Loucy (cell line): ENCODE measurements around the gene HCN1.

Experiments used
- H2AFZ ChIP-seq: fragments of 200-600 bp; sonication (generic); 2 replicates; pipeline ENCODE4 v1.6.0; 2016; ENCODE audit warnings: antibody characterized with exemption, mild to moderate bottlenecking, low read length, moderate library complexity
- H3F3A ChIP-seq: fragments of 200-600 bp; 2 replicates; pipeline ENCODE4 v1.6.0; 2016; ENCODE audit warnings: antibody characterized with exemption, low read depth, mild to moderate bottlenecking
- H3K27me3 ChIP-seq: fragments of 200-600 bp; sonication (generic); 2 replicates; pipeline ENCODE4 v1.6.1; 2014; ENCODE audit warnings: low read length, mild to moderate bottlenecking; ENCODE audit not compliant: insufficient read depth, poor library complexity, severe bottlenecking
- H3K36me3 ChIP-seq: fragments of 200-600 bp; sonication (generic); 2 replicates; pipeline ENCODE4 v1.6.1; 2016; ENCODE audit warnings: low read length; ENCODE audit not compliant: insufficient read depth
- H3K4me1 ChIP-seq: fragments of 200-600 bp; sonication (generic); 2 replicates; pipeline ENCODE4 v1.5.1; 2014; ENCODE audit warnings: low read length, mild to moderate bottlenecking; ENCODE audit not compliant: insufficient read depth, poor library complexity, severe bottlenecking
- H3K4me2 ChIP-seq: fragments of 200-600 bp; sonication (generic); 2 replicates; pipeline ENCODE4 v1.6.0; 2014; ENCODE audit warnings: antibody characterized with exemption, low read length, low read depth, mild to moderate bottlenecking; ENCODE audit not compliant: poor library complexity, severe bottlenecking
- H3K4me3 ChIP-seq: fragments of 200-600 bp; sonication (generic); 2 replicates; pipeline ENCODE4 v1.5.1; 2014; ENCODE audit warnings: low read length, mild to moderate bottlenecking, mixed read lengths; ENCODE audit not compliant: poor library complexity, severe bottlenecking
- H3K79me2 ChIP-seq: fragments of 200-600 bp; sonication (generic); 2 replicates; pipeline ENCODE4 v1.6.1; 2014; ENCODE audit warnings: low read length; ENCODE audit not compliant: insufficient read depth
- H3K9ac ChIP-seq: fragments of 200-600 bp; sonication (generic); 2 replicates; pipeline ENCODE4 v1.6.0; 2014; ENCODE audit warnings: mild to moderate bottlenecking, low read depth, low read length, moderate library complexity; ENCODE audit not compliant: poor library complexity, severe bottlenecking
- H3K9me2 ChIP-seq: fragments of 200-600 bp; sonication (generic); replicated peaks from 2 replicates; pipeline ENCODE4 v1.6.1; 2016; ENCODE audit warnings: low read depth, low read length, mixed read lengths
- H3K9me3 ChIP-seq: fragments of 200-600 bp; sonication (generic); 2 replicates; pipeline ENCODE4 v1.6.1; 2014; ENCODE audit warnings: mild to moderate bottlenecking, antibody characterized with exemption, low read length, low read depth; ENCODE audit not compliant: insufficient read depth
- H4K20me1 ChIP-seq: fragments of 200-600 bp; sonication (generic); 2 replicates; pipeline ENCODE4 v1.6.0; 2014; ENCODE audit warnings: antibody characterized with exemption, low read length, mild to moderate bottlenecking; ENCODE audit not compliant: insufficient read depth, poor library complexity, severe bottlenecking
- CTCF ChIP-seq: fragments of 200-600 bp; sonication (generic); conservative IDR thresholded peaks from 2 replicates; pipeline ENCODE4 v1.5.1; 2014; ENCODE audit warnings: mild to moderate bottlenecking, antibody characterized with exemption, low read length
- EZH2phosphoT487 ChIP-seq: fragments of 200-600 bp; IDR thresholded peaks from 2 replicates; pipeline ENCODE4 v1.6.1; 2018; ENCODE audit warnings: antibody characterized with exemption, mild to moderate bottlenecking, moderate library complexity, borderline replicate concordance

Gene HCN1

GRCh38 chr5:45440466-45440865, 255.7 kb downstream of the HCN1 start:
- Histone ChIP-seq H3F3A (no peaks in the 10 kb centered on the region), H3K9ac (no peak overlapping the region), H3K4me3 (no peak overlapping the region), H3K27me3 (no peaks in the 10 kb centered on the region), H3K79me2 (no peaks in the 10 kb centered on the region), H3K9me2 (no peaks in the 10 kb centered on the region), H3K4me2 (no peak overlapping the region), H3K36me3 (no peaks in the 10 kb centered on the region), H4K20me1 (no peaks in the 10 kb centered on the region), H3K4me1 (no peaks in the 10 kb centered on the region), H2AFZ (no peak overlapping the region), H3K9me3 (no peaks in the 10 kb centered on the region)
- TF ChIP-seq CTCF, result no peak

GRCh38 chr5:45437752-45438151, 258.4 kb downstream of the HCN1 start:
- TF ChIP-seq EZH2phosphoT487 (no peak), CTCF (no peak)
- Histone ChIP-seq H3K4me3 (no peak overlapping the region), H3K9me2 (no peaks in the 10 kb centered on the region), H3K9me3 (no peaks in the 10 kb centered on the region), H3K4me1 (no peaks in the 10 kb centered on the region), H3F3A (no peaks in the 10 kb centered on the region), H3K79me2 (no peaks in the 10 kb centered on the region), H3K27me3 (no peaks in the 10 kb centered on the region), H3K9ac (no peak overlapping the region), H4K20me1 (no peaks in the 10 kb centered on the region), H2AFZ (no peak overlapping the region), H3K36me3 (no peaks in the 10 kb centered on the region), H3K4me2 (no peak overlapping the region)

GRCh38 chr5:45417285-45417998, 278.7 kb downstream of the HCN1 start:
- Histone ChIP-seq H3K9me3 (no peaks in the 10 kb centered on the region), H3K4me1 (no peaks in the 10 kb centered on the region), H3F3A (no peaks in the 10 kb centered on the region), H3K79me2 (no peaks in the 10 kb centered on the region), H3K9me2 (no peaks in the 10 kb centered on the region), H3K4me2 (no peak overlapping the region), H3K36me3 (no peaks in the 10 kb centered on the region), H3K9ac (no peak overlapping the region), H3K27me3 (no peaks in the 10 kb centered on the region), H2AFZ (no peak overlapping the region), H4K20me1 (no peaks in the 10 kb centered on the region), H3K4me3 (no peak overlapping the region)
- no peak for TF ChIP-seq EZH2phosphoT487
- TF ChIP-seq CTCF, result no peak
